GM12878 (cell line): ENCODE measurements around the gene FLVCR2. TPM values are rescaled to one million over a fixed set of nuclear protein-coding genes. Genes with fewer than 3 reads are reported as not detected.

Experiments
- ATAC-seq: fragments of 200-7000 bp; cut with Tn5 transposase; 3 replicates; pipeline ENCODE4 v1.9.1; 2020; ENCODE audit warnings: mild to moderate bottlenecking, moderate library complexity
- BruUV-seq: library from RNA; stranded (reverse); fragments of 400-500 nt; replicated peaks from 2 replicates; lab custom pipeline; 2021; lab: Mats Ljungman, UMichigan
- CTCF ChIA-PET: fragments of 300-600 bp; sonication (Branson Sonifier 250); formaldehyde crosslinking; extraction: SDS; loops from one replicate; lab custom pipeline; 2021; ENCODE audit warnings: inconsistent platforms; lab: Yijun Ruan, JAX
- POLR2A ChIA-PET: fragments of 350-600 bp; formaldehyde crosslinking; extraction: SDS; loops from one replicate; lab custom pipeline; 2021; ENCODE audit warnings: inconsistent platforms; lab: Charles Lee
- RAD21 ChIA-PET: fragments of 300-600 bp; sonication (Branson Sonifier 250); formaldehyde crosslinking; loops from one replicate; lab custom pipeline; 2023; ENCODE audit warnings: antibody characterized with exemption; ENCODE audit not compliant: unreplicated experiment; lab: Charles Lee
- SMC1A ChIA-PET: fragments of 300-600 bp; sonication (Branson Sonifier 250); formaldehyde crosslinking; loops from one replicate; lab custom pipeline; 2023; ENCODE audit not compliant: unreplicated experiment, uncharacterized antibody; lab: Charles Lee
- DNase-seq: peaks from one replicate; pipeline ENCODE4 v3.0.0-alpha.2; 2011; ENCODE audit warnings: low read depth, low spot score
- FAIRE-seq: peaks from 3 replicates; lab custom pipeline; 2011; peaks lifted over from hg19 to GRCh38; lab: Jason Lieb, UNC
- H2AFZ ChIP-seq: 2 replicates; pipeline ENCODE4 v1.6.0; 2011; ENCODE audit warnings: low read depth, low read length, control low read depth; ENCODE audit not compliant: control insufficient read depth
- H3K27ac ChIP-seq: 2 replicates; pipeline ENCODE4 v1.5.1; 2011; ENCODE audit warnings: control low read depth; ENCODE audit not compliant: control insufficient read depth, insufficient read depth
- H3K27me3 ChIP-seq, 2 experiments: replicated peaks in 1 of 2; 2 replicates each; pipeline versions ENCODE4 v1.6.0 to v1.6.1; 2011; ENCODE audit warnings: low read length in 1 of 2; ENCODE audit not compliant: control insufficient read depth in 2 of 2, insufficient read depth in 2 of 2
- H3K36me3 ChIP-seq, 2 experiments: 2 replicates each; pipeline ENCODE4 v1.5.1; 2011; ENCODE audit warnings: low read length in 1 of 2; ENCODE audit not compliant: control insufficient read depth in 2 of 2, insufficient read depth in 2 of 2
- H3K4me1 ChIP-seq: 2 replicates; pipeline ENCODE4 v1.6.1; 2011; ENCODE audit warnings: mild to moderate bottlenecking, low read length, moderate library complexity, mixed read lengths; ENCODE audit not compliant: control insufficient read depth, insufficient read depth
- H3K4me2 ChIP-seq: 2 replicates; pipeline ENCODE4 v1.6.0; 2011; ENCODE audit warnings: control low read depth; ENCODE audit not compliant: control insufficient read depth, insufficient read depth
- H3K4me3 ChIP-seq: fragments of 200-600 bp; sonication (generic); 2 replicates; pipeline ENCODE4 v1.5.1; 2016
- H3K79me2 ChIP-seq: 2 replicates; pipeline ENCODE4 v1.6.0; 2011; ENCODE audit warnings: low read length; ENCODE audit not compliant: control insufficient read depth, insufficient read depth
- H3K9ac ChIP-seq: 2 replicates; pipeline ENCODE4 v1.8.0; 2011; ENCODE audit warnings: low read length, control low read depth, mixed read lengths; ENCODE audit not compliant: control insufficient read depth, insufficient read depth
- H3K9me3 ChIP-seq: replicated peaks from 3 replicates; pipeline ENCODE4 v1.5.1; 2011; ENCODE audit warnings: mild to moderate bottlenecking, low read length; ENCODE audit not compliant: control insufficient read depth, insufficient read depth
- H4K20me1 ChIP-seq: 2 replicates; pipeline ENCODE4 v1.6.0; 2011; ENCODE audit not compliant: control insufficient read depth, insufficient read depth
- ATF7 ChIP-seq: fragments of 450-650 bp; IDR thresholded peaks from 2 replicates; pipeline ENCODE4 v1.6.1; 2016; ENCODE audit warnings: low read depth, mild to moderate bottlenecking
- BRCA1 ChIP-seq: IDR thresholded peaks from 2 replicates; pipeline ENCODE4 v1.6.1; 2011; ENCODE audit warnings: low read depth, low read length, improper control_type of control experiment
- PAX5 ChIP-seq: IDR thresholded peaks from 2 replicates; pipeline ENCODE4 v1.6.1; 2011; ENCODE audit warnings: low read depth, low read length, borderline replicate concordance
- SP1 ChIP-seq: IDR thresholded peaks from one replicate; pipeline ENCODE4 v1.6.1; 2011; ENCODE audit warnings: low read depth, low read length
- TARDBP ChIP-seq: IDR thresholded peaks from 2 replicates; pipeline ENCODE4 v1.6.1; 2016; ENCODE audit warnings: borderline replicate concordance
- WGBS: methylation state at CpG from one replicate; pipeline ENCODE4 v1.1.6; 2016; ENCODE audit warnings: low lambda C conversion rate; ENCODE audit not compliant: insufficient replicate concordance, insufficient coverage; ENCODE audit errors: missing lambda C conversion rate; 5-methylcytosine and 5-hydroxymethylcytosine counted together
- in situ Hi-C: fragments of 300-500 bp; cut with MboI; formaldehyde crosslinking; loops from 9 replicates; pipeline ENCODE4 v1.14.3; 2018; ENCODE audit warnings: mixed read lengths
- intact Hi-C: fragments of 100-400 bp; cut with micrococcal nuclease; formaldehyde crosslinking; loops from one replicate; pipeline ENCODE4 v1.14.2; 2022; ENCODE audit not compliant: unreplicated experiment
- polyA plus RNA-seq, 11 experiments: library from polyadenylated mRNA; depleted of rRNA in 4 of 11; unstranded in 6 of 11; stranded (reverse) in 5 of 11; fragments of >200 nt; fragmentation: Nextera tagmentation in 4 of 11; fragmentation: Illumina TruSeq in 1 of 11; extraction: Ambion mirVana in 4 of 11; extraction: Trizol in 1 of 11; gene quantifications; 1 replicate in 1 of 11; 2 replicates in 10 of 11; pipeline versions ENCODE4 v1.2.1 to v1.2.3, GENCODE V29; 2011 to 2016; ENCODE audit warnings: inconsistent platforms in 2 of 11, missing spikeins in 2 of 11, low read depth in 1 of 11
- total RNA-seq, 4 experiments: library from RNA; depleted of rRNA in 3 of 4; stranded (reverse); fragments of >200 nt in 3 of 4; fragmentation: Illumina TruSeq in 1 of 4; extraction: Trizol in 1 of 4; gene quantifications; 2 replicates each; pipeline versions ENCODE4 v1.2.1 to v1.2.3, GENCODE V29; 2013 to 2021
- TF ChIP-seq, protein P1 (sequence below): fragments of 450-650 bp; IDR thresholded peaks from 2 replicates; pipeline ENCODE4 v1.6.1; 2016; ENCODE audit warnings: mild to moderate bottlenecking, moderate library complexity, borderline replicate concordance

FLVCR2 gene
- total and polyA plus RNA-seq, 10 of the 15 experiments (the other 5 are each of a cell fraction or from before 2014, with no cell fraction given) = 0.24 to 3.7 (median 1.6) TPM

- Histone ChIP-seq H3K27me3 (no peaks in the 10 kb centered on the region), H4K20me1 (no peaks in the 10 kb centered on the region), H3K36me3 (no peaks in the 10 kb centered on the region), H3K4me1 (peaks cover 22% of the 10 kb centered on the region), H3K79me2 (no peaks in the 10 kb centered on the region), H3K4me2 (no peak overlapping the region), H3K9ac (no peak overlapping the region), H3K4me3 (no peak overlapping the region), H2AFZ (no peak overlapping the region), H3K27ac (no peak overlapping the region), H3K9me3 (no peaks in the 10 kb centered on the region)
- ChIA-PET RAD21 (interaction anchor here (0.6 to 2.5 kb wide), 4 partner anchors 11 to 105 kb away, joined by 3 to 16 read pairs (median 5); no protein-coding TSS in a partner anchor), CTCF (interaction anchor here (0.6 to 14.9 kb wide), 8 partner anchors 11 to 335 kb away, joined by 3 to 578 read pairs (median 6); partner anchors contain the start of genes BATF, ERG28 and TTLL5), POLR2A (interaction anchor here (0.6 to 1.8 kb wide), 2 partner anchors 11 to 29 kb away, joined by 3 to 5 read pairs; no protein-coding TSS in a partner anchor), SMC1A (interaction anchor here (0.6 to 12.4 kb wide), 6 partner anchors 56 to 413 kb away, joined by 3 to 375 read pairs (median 4); partner anchors contain the start of genes ERG28 and IFT43)
- 80% methylated on average over 6 of the region's 6 CpGs for WGBS
- intact Hi-C loops (loop anchor here (10.0 kb wide), 1 partner anchor 413 kb away; the partner anchor contains the start of genes IFT43 and TGFB3), in situ Hi-C loops (loop anchor here (10.0 kb wide), 1 partner anchor 413 kb away; the partner anchor contains the start of genes IFT43 and TGFB3)
- FAIRE-seq (no peak), DNase-seq (no peak), ATAC-seq (no peak)
- BruUV-seq = no TSS peak
- TF ChIP-seq SP1 = no peak
- no peak for TF ChIP-seq TARDBP
- no peak for TF ChIP-seq BRCA1
- TF ChIP-seq, protein P1, sequence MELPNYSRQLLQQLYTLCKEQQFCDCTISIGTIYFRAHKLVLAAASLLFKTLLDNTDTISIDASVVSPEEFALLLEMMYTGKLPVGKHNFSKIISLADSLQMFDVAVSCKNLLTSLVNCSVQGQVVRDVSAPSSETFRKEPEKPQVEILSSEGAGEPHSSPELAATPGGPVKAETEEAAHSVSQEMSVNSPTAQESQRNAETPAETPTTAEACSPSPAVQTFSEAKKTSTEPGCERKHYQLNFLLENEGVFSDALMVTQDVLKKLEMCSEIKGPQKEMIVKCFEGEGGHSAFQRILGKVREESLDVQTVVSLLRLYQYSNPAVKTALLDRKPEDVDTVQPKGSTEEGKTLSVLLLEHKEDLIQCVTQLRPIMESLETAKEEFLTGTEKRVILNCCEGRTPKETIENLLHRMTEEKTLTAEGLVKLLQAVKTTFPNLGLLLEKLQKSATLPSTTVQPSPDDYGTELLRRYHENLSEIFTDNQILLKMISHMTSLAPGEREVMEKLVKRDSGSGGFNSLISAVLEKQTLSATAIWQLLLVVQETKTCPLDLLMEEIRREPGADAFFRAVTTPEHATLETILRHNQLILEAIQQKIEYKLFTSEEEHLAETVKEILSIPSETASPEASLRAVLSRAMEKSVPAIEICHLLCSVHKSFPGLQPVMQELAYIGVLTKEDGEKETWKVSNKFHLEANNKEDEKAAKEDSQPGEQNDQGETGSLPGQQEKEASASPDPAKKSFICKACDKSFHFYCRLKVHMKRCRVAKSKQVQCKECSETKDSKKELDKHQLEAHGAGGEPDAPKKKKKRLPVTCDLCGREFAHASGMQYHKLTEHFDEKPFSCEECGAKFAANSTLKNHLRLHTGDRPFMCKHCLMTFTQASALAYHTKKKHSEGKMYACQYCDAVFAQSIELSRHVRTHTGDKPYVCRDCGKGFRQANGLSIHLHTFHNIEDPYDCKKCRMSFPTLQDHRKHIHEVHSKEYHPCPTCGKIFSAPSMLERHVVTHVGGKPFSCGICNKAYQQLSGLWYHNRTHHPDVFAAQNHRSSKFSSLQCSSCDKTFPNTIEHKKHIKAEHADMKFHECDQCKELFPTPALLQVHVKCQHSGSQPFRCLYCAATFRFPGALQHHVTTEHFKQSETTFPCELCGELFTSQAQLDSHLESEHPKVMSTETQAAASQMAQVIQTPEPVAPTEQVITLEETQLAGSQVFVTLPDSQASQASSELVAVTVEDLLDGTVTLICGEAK = no peak
- no peak for TF ChIP-seq ATF7
- no peak for TF ChIP-seq PAX5
Observed at GRCh38 chr14:75572104-75572503, 6.3 kb upstream of the FLVCR2 start.
